Heart left ventricle (tissue), 16 donors: ENCODE data around the gene IFI30. TPM values are rescaled to one million over a fixed set of nuclear protein-coding genes. Genes with fewer than 3 reads are reported as not detected.
"Not testable (repeated sequence)": the region's sequence is repeated elsewhere in the genome, so short reads cannot be mapped to it uniquely, and the experiment has no call there.

Experiments
- ATAC-seq, 4 donors: fragments of 200-7000 bp; cut with Tn5 transposase; one replicate each; pipeline ENCODE4 v1.9.1; 2020 to 2022; ENCODE audit warnings: moderate library complexity in 4 of 4, mild to moderate bottlenecking in 3 of 4, moderate number of reproducible peaks in 1 of 4
- DNase-seq, 5 donors: peaks; one replicate each; pipeline ENCODE4 v3.0.0-alpha.2; 2020
- H3K27ac ChIP-seq, 12 donors: fragments of 200-600 bp; sonication (generic) in 4 of 12; one replicate each; pipeline versions ENCODE4 v1.5.0 to v1.8.0; 2016 to 2022; ENCODE audit warnings: mild to moderate bottlenecking in 2 of 12
- H3K27me3 ChIP-seq, 9 donors: fragments of 200-600 bp; sonication (generic) in 2 of 9; one replicate each; pipeline versions ENCODE4 v1.5.1 to v1.8.0; 2016 to 2022; ENCODE audit warnings: mild to moderate bottlenecking in 3 of 9
- H3K36me3 ChIP-seq, 9 donors: fragments of 200-600 bp; sonication (generic) in 2 of 9; one replicate each; pipeline versions ENCODE4 v1.5.0 to v1.8.0; 2018 to 2022; ENCODE audit warnings: mild to moderate bottlenecking in 2 of 9
- H3K4me1 ChIP-seq, 12 donors: fragments of 200-600 bp; sonication (generic) in 4 of 12; one replicate each; pipeline versions ENCODE4 v1.5.0 to v1.8.0; 2016 to 2022; ENCODE audit warnings: mild to moderate bottlenecking in 3 of 12
- H3K4me3 ChIP-seq, 12 donors: fragments of 200-600 bp; sonication (generic) in 4 of 12; one replicate each; pipeline versions ENCODE4 v1.5.0 to v1.8.0; 2017 to 2022; ENCODE audit warnings: mild to moderate bottlenecking in 9 of 12, moderate library complexity in 4 of 12
- H3K9me3 ChIP-seq, 12 donors: fragments of 200-600 bp; sonication (generic) in 4 of 12; one replicate each; pipeline versions ENCODE4 v1.5.0 to v1.8.0; 2016 to 2022; ENCODE audit warnings: mild to moderate bottlenecking in 1 of 12
- POLR2A ChIP-seq, 2 donors: fragments of 450-650 bp; IDR thresholded peaks; one replicate each; pipeline ENCODE4 v1.6.1; 2017; ENCODE audit warnings: antibody characterized with exemption in 2 of 2, mild to moderate bottlenecking in 2 of 2, moderate library complexity in 2 of 2
- WGBS, 4 donors: extraction: QIAGEN DNeasy Blood & Tissue Kit in 2 of 4; methylation state at CpG; one replicate each; pipeline versions ENCODE4 v1.1.5 to v1.1.7; 2013 to 2018; 5-methylcytosine and 5-hydroxymethylcytosine counted together
- intact Hi-C, 10 donors: fragments of 100-400 bp; cut with DNase I; formaldehyde crosslinking; loops; one replicate each; pipeline versions ENCODE4 v1.11.1 to v1.14.2; 2022
- polyA plus RNA-seq, 2 donors: library from polyadenylated mRNA; stranded (reverse); fragments of 200-250 nt; gene quantifications; one replicate each; pipeline ENCODE4 v1.2.3, GENCODE V29; 2013
- total RNA-seq, 9 donors: library from RNA; depleted of rRNA in 2 of 9; stranded (reverse); fragments of >200 nt in 2 of 9; fragmentation: NEBNext Ultra II Directional in 3 of 9; extraction: Animal tissue kit (Norgen Biotek cat#: 25700) in 3 of 9; gene quantifications; one replicate each; pipeline versions ENCODE4 v1.1.0 to v1.2.4, GENCODE V29; 2016 to 2023
- TF ChIP-seq, protein P1 (sequence below), 12 donors: fragments of 200-600 bp; sonication (generic) in 4 of 12; IDR thresholded peaks; one replicate each; pipeline versions ENCODE4 v1.5.0 to v1.8.0; 2018 to 2022; ENCODE audit warnings: antibody characterized with exemption in 12 of 12, mild to moderate bottlenecking in 5 of 12
- donor health status: ischemic (EF 13 %, LVEDD 7.1; RV severe dilation, severe dysfunction).
- donor health status: healthy with polysubstance abuse.
- donor health status: DM: no; HTN: yes; CAD: no.
- donor health status: DM: no; HTN: no; CAD: no.
- donor health status: ischemic (EF 25% LVEDD 6.9; RV normal size, moderate dysfunction).
- donor health status: ischemic (EF 25% LVEDD 5.7; RV mildly dilated, moderate dysfunction).
- donor health status: healthy.
- donor health status: DM: yes; HTN: yes; CAD: no.
- donor health status: ischemic (EF 35%, LVEDD 5.7; RV mildly dilated, moderate dysfunction).
- donor health status: nonischemic (EF 11% LVEDD 7.7; RV severe dilation, severe dysfunction).
- donor health status: DM: yes; HTN: yes; CAD: no.
- donor health status: PGD.
- donor health status: ischemic (EF 29% LVEDD 5.4; RV normal size, mild dysfunction).
- donor health status: nonischemic (EF 23%, LVEDD 6.1; RV moderate dilation, normal function).

The IFI30 gene
- total and polyA plus RNA-seq, 11 donors, result 8.9 to 455 (median 15.2) TPM

- no peaks in the 10 kb centered on the region for H3K36me3 ChIP-seq
These were observed 34.7 kb downstream of the IFI30 start for GRCh38 chr19:18208098-18208951.

DNA sequence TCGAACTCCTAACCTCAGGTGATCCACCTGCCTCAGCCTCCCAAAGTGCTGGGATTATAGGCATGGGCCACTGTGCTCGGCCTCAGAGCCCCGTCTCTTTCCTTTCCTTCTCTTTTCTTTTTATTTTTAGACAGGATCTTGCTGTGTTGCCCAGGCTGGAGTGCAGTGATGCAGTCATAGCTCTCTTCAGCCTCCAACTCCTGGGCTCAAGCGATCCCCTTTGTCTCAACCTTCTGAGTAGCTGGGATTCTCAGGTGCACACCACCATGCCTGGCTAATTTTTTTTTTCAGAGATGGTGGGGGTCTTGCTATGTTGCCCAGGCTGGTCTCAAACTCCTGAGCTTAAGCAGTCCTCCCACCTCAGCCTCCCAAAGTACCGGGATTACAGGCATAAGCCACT, 36.3 kb downstream of the IFI30 start:
- not testable (repeated sequence) for H3K4me3 ChIP-seq, H3K27ac ChIP-seq, DNase-seq, H3K27me3 ChIP-seq, ATAC-seq, H3K36me3 ChIP-seq, H3K9me3 ChIP-seq
- WGBS, 4 donors, result 76 to 93% (median 83%) methylated on average over 5 of the region's 5 CpGs
- intact Hi-C loops, result loop anchor here (2.0 to 10.0 kb wide), 9 partner anchors 39 to 207 kb away; partner anchors contain the start of genes LSM4 (in 4 of the 10) and SSBP4 (in 2 of the 10)
- peaks cover 0 to 14% (median 10%) of the 10 kb centered on the region in 12 donors for H3K4me1 ChIP-seq

More at GRCh38 chr19:18208098-18208951, 34.7 kb downstream of the IFI30 start:
- intact Hi-C loops, result loop anchor here in 9 of 10 donors (1.0 to 10.0 kb wide), 10 partner anchors 40 to 209 kb away; partner anchors contain the start of genes LSM4 (in 4 of the 9) and SSBP4 (in 2 of the 9)
- no peak for TF ChIP-seq POLR2A (IDR thresholded peaks at IDR 0.05)
- TF ChIP-seq, protein P1, sequence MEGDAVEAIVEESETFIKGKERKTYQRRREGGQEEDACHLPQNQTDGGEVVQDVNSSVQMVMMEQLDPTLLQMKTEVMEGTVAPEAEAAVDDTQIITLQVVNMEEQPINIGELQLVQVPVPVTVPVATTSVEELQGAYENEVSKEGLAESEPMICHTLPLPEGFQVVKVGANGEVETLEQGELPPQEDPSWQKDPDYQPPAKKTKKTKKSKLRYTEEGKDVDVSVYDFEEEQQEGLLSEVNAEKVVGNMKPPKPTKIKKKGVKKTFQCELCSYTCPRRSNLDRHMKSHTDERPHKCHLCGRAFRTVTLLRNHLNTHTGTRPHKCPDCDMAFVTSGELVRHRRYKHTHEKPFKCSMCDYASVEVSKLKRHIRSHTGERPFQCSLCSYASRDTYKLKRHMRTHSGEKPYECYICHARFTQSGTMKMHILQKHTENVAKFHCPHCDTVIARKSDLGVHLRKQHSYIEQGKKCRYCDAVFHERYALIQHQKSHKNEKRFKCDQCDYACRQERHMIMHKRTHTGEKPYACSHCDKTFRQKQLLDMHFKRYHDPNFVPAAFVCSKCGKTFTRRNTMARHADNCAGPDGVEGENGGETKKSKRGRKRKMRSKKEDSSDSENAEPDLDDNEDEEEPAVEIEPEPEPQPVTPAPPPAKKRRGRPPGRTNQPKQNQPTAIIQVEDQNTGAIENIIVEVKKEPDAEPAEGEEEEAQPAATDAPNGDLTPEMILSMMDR (IDR thresholded peaks at IDR 0.05), result peak; percentile 58 to 81 (median 67)
- no peaks in the 10 kb centered on the region for H3K9me3 ChIP-seq
- ATAC-seq (no peak), DNase-seq (peak in 3 of 5 donors; percentile 46 to 78 (median 59))
- H3K4me1 ChIP-seq, result peaks cover 0 to 22% (median 12%) of the 10 kb centered on the region in 12 donors
- no peak overlapping the region for H3K4me3 ChIP-seq
- H3K27me3 ChIP-seq, result peaks cover 0 to 7% (median 0%) of the 10 kb centered on the region in 9 donors
- H3K27ac ChIP-seq, result peak overlapping the region in 3 of 12 donors; percentile 1 to 35 (median 18)
- WGBS, 4 donors, result 12 to 23% (median 16%) methylated on average over 17 to 32 of the region's 32 CpGs

DNA sequence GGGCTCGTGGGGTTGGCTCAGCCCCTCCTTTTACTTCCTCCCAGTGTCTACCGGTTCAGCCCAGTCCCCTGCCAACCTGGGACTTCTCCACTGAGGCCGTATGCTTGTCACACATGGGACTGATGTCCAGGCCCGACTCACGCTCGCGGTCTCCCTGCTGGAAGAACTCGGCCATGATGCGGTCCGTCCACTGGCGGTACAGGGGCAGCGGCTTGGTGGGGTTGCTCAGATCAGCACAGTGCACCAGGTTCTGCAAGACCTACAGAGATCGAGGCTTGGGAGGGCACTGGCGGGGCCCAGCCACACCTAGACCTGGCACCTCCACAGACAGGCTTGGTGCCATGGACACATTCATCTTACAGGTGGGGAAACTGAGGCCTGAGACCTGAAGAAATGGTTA, 38.1 kb downstream of the IFI30 start:
- no peak overlapping the region for H3K4me3 ChIP-seq
- ATAC-seq (no peak), DNase-seq (no peak)
- H3K4me1 ChIP-seq, result peaks cover 0 to 5% (median 0%) of the 10 kb centered on the region in 12 donors
- intact Hi-C loops, result loop anchor here in 1 of 10 donors (2.0 kb wide), 1 partner anchor 41 kb away; no protein-coding TSS in a partner anchor
- H3K27me3 ChIP-seq, result peaks cover 0 to 7% (median 0%) of the 10 kb centered on the region in 9 donors
- no peak overlapping the region for H3K27ac ChIP-seq
- no peaks in the 10 kb centered on the region for H3K9me3 ChIP-seq
- no peaks in the 10 kb centered on the region for H3K36me3 ChIP-seq
- TF ChIP-seq POLR2A (IDR thresholded peaks at IDR 0.05), result no peak
- TF ChIP-seq, protein P1 (IDR thresholded peaks at IDR 0.05), result no peak
- 82 to 88% (median 85%) methylated on average over 11 to 14 of the region's 14 CpGs for WGBS, 4 donors

- Histone ChIP-seq H3K27me3 (peaks cover 0 to 5% (median 0%) of the 10 kb centered on the region in 9 donors), H3K36me3 (no peaks in the 10 kb centered on the region), H3K4me1 (no peaks in the 10 kb centered on the region), H3K27ac (no peak overlapping the region), H3K4me3 (no peak overlapping the region), H3K9me3 (no peaks in the 10 kb centered on the region)
- 64 to 83% (median 76%) methylated on average over 7 of the region's 7 CpGs for WGBS, 4 donors
- TF ChIP-seq, protein P1 (IDR thresholded peaks at IDR 0.05), result no peak
- no peak for TF ChIP-seq POLR2A (IDR thresholded peaks at IDR 0.05)
- ATAC-seq, result no peak
- no peak for DNase-seq
- intact Hi-C loops, result no loop called here
These were observed 41.3 kb downstream of the IFI30 start for GRCh38 chr19:18214779-18215433.
